ENCODE results near the gene GNB1L.
"Not testable (repeated sequence)": the region's sequence is repeated elsewhere in the genome, so short reads cannot be mapped to it uniquely, and the experiment has no call there.

Gene GNB1L

GRCh38 chr22:19791894-19792293, 62.8 kb downstream of the GNB1L start:
- DNase-seq: no peak

- no peak for DNase-seq
These were observed 63.4 kb downstream of the GNB1L start for GRCh38 chr22:19791243-19791642.

GRCh38 chr22:19789828-19790227, 64.8 kb downstream of the GNB1L start:
- DNase-seq: no peak

- DNase-seq: no peak
These were observed 65.3 kb downstream of the GNB1L start for GRCh38 chr22:19789406-19789805.

GRCh38 chr22:19788661-19789225, 65.9 kb downstream of the GNB1L start:
- DNase-seq: no peak

GRCh38 chr22:19787849-19788141, 66.9 kb downstream of the GNB1L start:
- no peak for DNase-seq

- no peak for DNase-seq
These were observed 67.5 kb downstream of the GNB1L start for GRCh38 chr22:19786959-19787848.

GRCh38 chr22:19786264-19786585, 68.4 kb downstream of the GNB1L start:
- DNase-seq: no peak

GRCh38 chr22:19785461-19786263, 69.0 kb downstream of the GNB1L start:
- DNase-seq: no peak

- no peak for DNase-seq
These were observed 70.1 kb downstream of the GNB1L start for GRCh38 chr22:19784384-19785175.

- no peak for DNase-seq
These were observed 70.9 kb downstream of the GNB1L start for GRCh38 chr22:19783586-19784383.

GRCh38 chr22:19782533-19782932, 72.1 kb downstream of the GNB1L start:
- DNase-seq: no peak

GRCh38 chr22:19779685-19780268, 74.9 kb downstream of the GNB1L start:
- DNase-seq: no peak

- DNase-seq: no peak
These were observed 75.7 kb downstream of the GNB1L start for GRCh38 chr22:19779011-19779421.

GRCh38 chr22:19777192-19777591, 77.5 kb downstream of the GNB1L start:
- DNase-seq: not testable (repeated sequence)

GRCh38 chr22:19776433-19777031, 78.1 kb downstream of the GNB1L start:
- DNase-seq: no peak

GRCh38 chr22:19775496-19776325, 79.0 kb downstream of the GNB1L start:
- DNase-seq: no peak

GRCh38 chr22:19774628-19775027, 80.0 kb downstream of the GNB1L start:
- no peak for DNase-seq

- DNase-seq: no peak
These were observed 81.1 kb downstream of the GNB1L start for GRCh38 chr22:19773470-19774040.

All from SIG-M5 (cell line).